ENCODE results near the gene SNAP47. TPM values are rescaled to one million over a fixed set of nuclear protein-coding genes. Genes with fewer than 3 reads are reported as not detected.
A peak's percentile ranks its signal among the peaks of the same experiment; 100 is the strongest.

The SNAP47 gene
- total RNA-seq, 4 donors from 2014 or later = 25.7 to 71.0 (median 38.4) TPM

- peaks cover 0 to 20% (median 17%) of the 10 kb centered on the region in 4 donors for H3K4me1 ChIP-seq
- peaks cover 0 to 42% (median 0%) of the 10 kb centered on the region in 3 donors for H3K36me3 ChIP-seq
- DNase-seq = peak in 1 of 3 donors; percentile 38
- no peak for TF ChIP-seq POLR2A (IDR thresholded peaks at IDR 0.05)
- TF ChIP-seq CTCF (IDR thresholded peaks at IDR 0.05) = no peak
- no peaks in the 10 kb centered on the region for H3K27me3 ChIP-seq
- peak overlapping the region in 2 of 4 donors; percentile 25 to 53 for H3K27ac ChIP-seq
- H3K4me3 ChIP-seq = no peak overlapping the region
- no peaks in the 10 kb centered on the region for H3K9me3 ChIP-seq
Observed at GRCh38 chr1:227766653-227767277, 31.5 kb downstream of the SNAP47 start.

- no peak overlapping the region for H3K4me3 ChIP-seq
- H3K27me3 ChIP-seq = no peaks in the 10 kb centered on the region
- H3K27ac ChIP-seq = no peak overlapping the region
- peaks cover 0 to 46% (median 0%) of the 10 kb centered on the region in 3 donors for H3K36me3 ChIP-seq
- H3K4me1 ChIP-seq = peaks cover 0 to 14% (median 10%) of the 10 kb centered on the region in 4 donors
- no peaks in the 10 kb centered on the region for H3K9me3 ChIP-seq
- no peak for TF ChIP-seq POLR2A (IDR thresholded peaks at IDR 0.05)
- no peak for TF ChIP-seq CTCF (IDR thresholded peaks at IDR 0.05)
- DNase-seq = peak in 1 of 3 donors; percentile 3
Observed at GRCh38 chr1:227767401-227768124, 32.3 kb downstream of the SNAP47 start.

- H3K27ac ChIP-seq = peak overlapping the region in 1 of 4 donors; percentile 30
- peak in 1 of 3 donors; percentile 38 for DNase-seq
- peaks cover 0 to 12% (median 7%) of the 10 kb centered on the region in 4 donors for H3K4me1 ChIP-seq
- no peaks in the 10 kb centered on the region for H3K9me3 ChIP-seq
- no peak for TF ChIP-seq POLR2A (IDR thresholded peaks at IDR 0.05)
- H3K36me3 ChIP-seq = peaks cover 0 to 46% (median 0%) of the 10 kb centered on the region in 3 donors
- H3K27me3 ChIP-seq = no peaks in the 10 kb centered on the region
- no peak overlapping the region for H3K4me3 ChIP-seq
Observed at GRCh38 chr1:227768125-227768439, 32.8 kb downstream of the SNAP47 start.

- DNase-seq = peak in 1 of 3 donors; percentile 3
Observed at GRCh38 chr1:227768640-227769039, 33.4 kb downstream of the SNAP47 start.

GRCh38 chr1:227769047-227769935 is 34.1 kb downstream of the SNAP47 start:
- TF ChIP-seq POLR2A (IDR thresholded peaks at IDR 0.05) (no peak), CTCF (IDR thresholded peaks at IDR 0.05) (no peak)
- H3K4me1 ChIP-seq = peaks cover 0 to 12% (median 7%) of the 10 kb centered on the region in 4 donors

More at GRCh38 chr1:227768640-227769039, 33.4 kb downstream of the SNAP47 start:
- Histone ChIP-seq H3K4me3 (no peak overlapping the region), H3K4me1 (peaks cover 0 to 12% (median 7%) of the 10 kb centered on the region in 4 donors), H3K36me3 (peaks cover 0 to 46% (median 0%) of the 10 kb centered on the region in 3 donors), H3K27me3 (no peaks in the 10 kb centered on the region), H3K9me3 (no peaks in the 10 kb centered on the region), H3K27ac (peak overlapping the region in 1 of 4 donors; percentile 30)
- TF ChIP-seq CTCF (IDR thresholded peaks at IDR 0.05) = no peak
- no peak for TF ChIP-seq POLR2A (IDR thresholded peaks at IDR 0.05)

More at GRCh38 chr1:227769047-227769935, 34.1 kb downstream of the SNAP47 start:
- H3K27ac ChIP-seq = no peak overlapping the region
- DNase-seq = peak in 1 of 3 donors; percentile 28
- H3K27me3 ChIP-seq = no peaks in the 10 kb centered on the region
- no peak overlapping the region for H3K4me3 ChIP-seq
- H3K9me3 ChIP-seq = no peaks in the 10 kb centered on the region
- H3K36me3 ChIP-seq = peaks cover 0 to 46% (median 0%) of the 10 kb centered on the region in 3 donors
